K562 (cell line): Measurements from ENCODE around the gene TVP23A. TPM values are rescaled to one million over a fixed set of nuclear protein-coding genes. Genes with fewer than 3 reads are reported as not detected.

Experiments
- SPI1 ChIP-seq: IDR thresholded peaks from 2 replicates; pipeline ENCODE4 v1.6.1; 2011; ENCODE audit warnings: low read depth, low read length, control low read depth, borderline replicate concordance
- ZNF830 ChIP-seq: fragments of 250-450 bp; sonication (Bioruptor Pico); IDR thresholded peaks from 2 replicates; pipeline ENCODE4 v1.5.0; 2021; ENCODE audit warnings: mild to moderate bottlenecking
- polyA plus RNA-seq, 8 experiments: library from polyadenylated mRNA; depleted of rRNA in 4 of 8; stranded (reverse) in 5 of 8; unstranded in 3 of 8; fragments of >200 nt; fragmentation: Nextera tagmentation in 2 of 8; fragmentation: Illumina TruSeq in 1 of 8; extraction: Ambion mirVana in 2 of 8; extraction: Trizol in 1 of 8; gene quantifications; 2 replicates each; pipeline versions ENCODE4 v1.2.1 to v1.2.3, GENCODE V29; 2011 to 2014; ENCODE audit warnings: inconsistent platforms in 1 of 8, missing spikeins in 1 of 8
- total RNA-seq, 7 experiments: library from RNA; depleted of rRNA in 6 of 7; stranded (reverse); fragments of >200 nt in 6 of 7; fragmentation: Illumina TruSeq in 2 of 7; extraction: Trizol in 2 of 7; gene quantifications; 2 replicates each; pipeline versions ENCODE4 v1.2.1 to v1.2.3, GENCODE V29; 2011 to 2021; ENCODE audit warnings: low replicate concordance in 1 of 7
- TF ChIP-seq, protein P1 (sequence below), 2 experiments: fragments of 450-650 bp in 1 of 2; sonication (generic) in 1 of 2; formaldehyde crosslinking in 1 of 2; IDR thresholded peaks; 2 replicates each; pipeline versions ENCODE4 v1.7.1 to v1.9.0; 2016 to 2022; ENCODE audit warnings: inconsistent platforms in 1 of 2, mild to moderate bottlenecking in 1 of 2, missing genetic modification reagents in 1 of 2
- TF ChIP-seq, protein P2 (sequence below), 2 experiments: IDR thresholded peaks in 1 of 2; conservative IDR thresholded peaks in 1 of 2; 2 replicates each; pipeline ENCODE4 v1.6.1; 2016; ENCODE audit warnings: low read depth in 2 of 2, mild to moderate bottlenecking in 1 of 2, missing compliant biosample characterization in 1 of 2, missing genetic modification characterization in 1 of 2, moderate library complexity in 1 of 2
- TF ChIP-seq, protein P3 (sequence below): fragments of 450-650 bp; IDR thresholded peaks from 2 replicates; pipeline ENCODE4 v1.6.1; 2016; ENCODE audit warnings: low read depth

The TVP23A gene
- total and polyA plus RNA-seq, 9 of the 15 experiments (the other 6 are each of a cell fraction or from before 2014, with no cell fraction given): 0.04 to 0.77 (median 0.10) TPM; not detected in 3

DNA sequence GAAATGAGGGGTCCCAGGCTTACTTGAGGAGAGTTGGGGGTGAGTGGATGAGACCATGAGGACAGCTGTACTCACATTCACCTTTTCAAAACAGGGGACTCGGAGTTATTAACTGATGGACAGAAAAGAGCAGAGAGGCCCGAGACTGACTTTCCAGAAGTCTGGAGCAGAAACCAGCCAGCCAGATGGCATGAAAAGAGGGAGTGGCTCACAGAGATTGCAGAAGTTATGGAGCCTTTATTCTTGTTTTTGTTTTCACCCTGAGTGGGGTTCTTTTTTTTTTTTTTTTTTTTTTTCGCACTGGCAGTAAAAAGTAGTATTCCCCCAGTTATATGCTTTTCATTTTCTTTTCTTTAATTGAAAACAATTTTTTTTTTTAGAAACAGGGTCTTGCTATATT is 18.9 kb downstream of the TVP23A start (continued):
- TF ChIP-seq, protein P1, sequence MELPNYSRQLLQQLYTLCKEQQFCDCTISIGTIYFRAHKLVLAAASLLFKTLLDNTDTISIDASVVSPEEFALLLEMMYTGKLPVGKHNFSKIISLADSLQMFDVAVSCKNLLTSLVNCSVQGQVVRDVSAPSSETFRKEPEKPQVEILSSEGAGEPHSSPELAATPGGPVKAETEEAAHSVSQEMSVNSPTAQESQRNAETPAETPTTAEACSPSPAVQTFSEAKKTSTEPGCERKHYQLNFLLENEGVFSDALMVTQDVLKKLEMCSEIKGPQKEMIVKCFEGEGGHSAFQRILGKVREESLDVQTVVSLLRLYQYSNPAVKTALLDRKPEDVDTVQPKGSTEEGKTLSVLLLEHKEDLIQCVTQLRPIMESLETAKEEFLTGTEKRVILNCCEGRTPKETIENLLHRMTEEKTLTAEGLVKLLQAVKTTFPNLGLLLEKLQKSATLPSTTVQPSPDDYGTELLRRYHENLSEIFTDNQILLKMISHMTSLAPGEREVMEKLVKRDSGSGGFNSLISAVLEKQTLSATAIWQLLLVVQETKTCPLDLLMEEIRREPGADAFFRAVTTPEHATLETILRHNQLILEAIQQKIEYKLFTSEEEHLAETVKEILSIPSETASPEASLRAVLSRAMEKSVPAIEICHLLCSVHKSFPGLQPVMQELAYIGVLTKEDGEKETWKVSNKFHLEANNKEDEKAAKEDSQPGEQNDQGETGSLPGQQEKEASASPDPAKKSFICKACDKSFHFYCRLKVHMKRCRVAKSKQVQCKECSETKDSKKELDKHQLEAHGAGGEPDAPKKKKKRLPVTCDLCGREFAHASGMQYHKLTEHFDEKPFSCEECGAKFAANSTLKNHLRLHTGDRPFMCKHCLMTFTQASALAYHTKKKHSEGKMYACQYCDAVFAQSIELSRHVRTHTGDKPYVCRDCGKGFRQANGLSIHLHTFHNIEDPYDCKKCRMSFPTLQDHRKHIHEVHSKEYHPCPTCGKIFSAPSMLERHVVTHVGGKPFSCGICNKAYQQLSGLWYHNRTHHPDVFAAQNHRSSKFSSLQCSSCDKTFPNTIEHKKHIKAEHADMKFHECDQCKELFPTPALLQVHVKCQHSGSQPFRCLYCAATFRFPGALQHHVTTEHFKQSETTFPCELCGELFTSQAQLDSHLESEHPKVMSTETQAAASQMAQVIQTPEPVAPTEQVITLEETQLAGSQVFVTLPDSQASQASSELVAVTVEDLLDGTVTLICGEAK (IDR thresholded peaks at IDR 0.05): no peak
- TF ChIP-seq, protein P1 (CRISPR knock-in tag; IDR thresholded peaks at IDR 0.05): no peak
- TF ChIP-seq SPI1 (no peak), ZNF830 (CRISPR knock-in tag) (no peak)
- TF ChIP-seq, protein P2, sequence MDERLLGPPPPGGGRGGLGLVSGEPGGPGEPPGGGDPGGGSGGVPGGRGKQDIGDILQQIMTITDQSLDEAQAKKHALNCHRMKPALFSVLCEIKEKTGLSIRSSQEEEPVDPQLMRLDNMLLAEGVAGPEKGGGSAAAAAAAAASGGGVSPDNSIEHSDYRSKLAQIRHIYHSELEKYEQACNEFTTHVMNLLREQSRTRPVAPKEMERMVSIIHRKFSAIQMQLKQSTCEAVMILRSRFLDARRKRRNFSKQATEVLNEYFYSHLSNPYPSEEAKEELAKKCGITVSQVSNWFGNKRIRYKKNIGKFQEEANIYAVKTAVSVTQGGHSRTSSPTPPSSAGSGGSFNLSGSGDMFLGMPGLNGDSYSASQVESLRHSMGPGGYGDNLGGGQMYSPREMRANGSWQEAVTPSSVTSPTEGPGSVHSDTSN (CRISPR knock-in tag; IDR thresholded peaks at IDR 0.05; ENCODE audit: low read depth): no peak
- TF ChIP-seq, protein P2 (tag; conservative IDR thresholded peaks at IDR 0.05; ENCODE audit: low read depth): no peak
- TF ChIP-seq, protein P3, sequence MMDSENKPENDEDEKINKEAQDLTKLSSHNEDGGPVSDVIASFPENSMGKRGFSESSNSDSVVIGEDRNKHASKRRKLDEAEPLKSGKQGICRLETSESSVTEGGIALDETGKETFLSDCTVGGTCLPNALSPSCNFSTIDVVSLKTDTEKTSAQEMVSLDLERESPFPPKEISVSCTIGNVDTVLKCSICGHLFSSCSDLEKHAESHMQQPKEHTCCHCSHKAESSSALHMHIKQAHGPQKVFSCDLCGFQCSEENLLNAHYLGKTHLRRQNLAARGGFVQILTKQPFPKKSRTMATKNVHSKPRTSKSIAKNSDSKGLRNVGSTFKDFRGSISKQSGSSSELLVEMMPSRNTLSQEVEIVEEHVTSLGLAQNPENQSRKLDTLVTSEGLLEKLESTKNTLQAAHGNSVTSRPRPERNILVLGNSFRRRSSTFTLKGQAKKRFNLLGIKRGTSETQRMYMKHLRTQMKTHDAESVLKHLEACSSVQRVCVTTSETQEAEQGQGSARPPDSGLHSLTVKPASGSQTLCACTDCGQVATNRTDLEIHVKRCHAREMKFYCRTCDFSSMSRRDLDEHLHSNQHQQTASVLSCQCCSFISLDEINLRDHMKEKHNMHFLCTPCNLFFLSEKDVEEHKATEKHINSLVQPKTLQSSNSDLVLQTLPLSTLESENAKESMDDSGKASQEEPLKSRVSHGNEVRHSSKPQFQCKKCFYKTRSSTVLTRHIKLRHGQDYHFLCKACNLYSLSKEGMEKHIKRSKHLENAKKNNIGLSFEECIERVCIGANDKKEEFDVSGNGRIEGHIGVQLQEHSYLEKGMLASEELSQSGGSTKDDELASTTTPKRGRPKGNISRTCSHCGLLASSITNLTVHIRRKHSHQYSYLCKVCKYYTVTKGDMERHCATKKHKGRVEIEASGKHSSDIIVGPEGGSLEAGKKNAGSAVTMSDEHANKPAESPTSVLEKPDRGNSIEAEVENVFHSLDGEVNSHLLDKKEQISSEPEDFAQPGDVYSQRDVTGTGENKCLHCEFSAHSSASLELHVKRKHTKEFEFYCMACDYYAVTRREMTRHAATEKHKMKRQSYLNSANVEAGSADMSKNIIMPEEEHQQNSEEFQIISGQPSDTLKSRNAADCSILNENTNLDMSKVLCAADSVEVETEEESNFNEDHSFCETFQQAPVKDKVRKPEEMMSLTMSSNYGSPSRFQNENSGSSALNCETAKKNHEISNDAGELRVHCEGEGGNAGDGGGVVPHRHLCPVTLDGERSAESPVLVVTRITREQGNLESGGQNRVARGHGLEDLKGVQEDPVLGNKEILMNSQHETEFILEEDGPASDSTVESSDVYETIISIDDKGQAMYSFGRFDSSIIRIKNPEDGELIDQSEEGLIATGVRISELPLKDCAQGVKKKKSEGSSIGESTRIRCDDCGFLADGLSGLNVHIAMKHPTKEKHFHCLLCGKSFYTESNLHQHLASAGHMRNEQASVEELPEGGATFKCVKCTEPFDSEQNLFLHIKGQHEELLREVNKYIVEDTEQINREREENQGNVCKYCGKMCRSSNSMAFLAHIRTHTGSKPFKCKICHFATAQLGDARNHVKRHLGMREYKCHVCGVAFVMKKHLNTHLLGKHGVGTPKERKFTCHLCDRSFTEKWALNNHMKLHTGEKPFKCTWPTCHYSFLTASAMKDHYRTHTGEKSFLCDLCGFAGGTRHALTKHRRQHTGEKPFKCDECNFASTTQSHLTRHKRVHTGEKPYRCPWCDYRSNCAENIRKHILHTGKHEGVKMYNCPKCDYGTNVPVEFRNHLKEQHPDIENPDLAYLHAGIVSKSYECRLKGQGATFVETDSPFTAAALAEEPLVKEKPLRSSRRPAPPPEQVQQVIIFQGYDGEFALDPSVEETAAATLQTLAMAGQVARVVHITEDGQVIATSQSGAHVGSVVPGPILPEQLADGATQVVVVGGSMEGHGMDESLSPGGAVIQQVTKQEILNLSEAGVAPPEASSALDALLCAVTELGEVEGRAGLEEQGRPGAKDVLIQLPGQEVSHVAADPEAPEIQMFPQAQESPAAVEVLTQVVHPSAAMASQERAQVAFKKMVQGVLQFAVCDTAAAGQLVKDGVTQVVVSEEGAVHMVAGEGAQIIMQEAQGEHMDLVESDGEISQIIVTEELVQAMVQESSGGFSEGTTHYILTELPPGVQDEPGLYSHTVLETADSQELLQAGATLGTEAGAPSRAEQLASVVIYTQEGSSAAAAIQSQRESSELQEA: no peak
